Neural progenitor cell (in vitro differentiated cells): ENCODE results near the gene BHLHA15. TPM values are rescaled to one million over a fixed set of nuclear protein-coding genes. Genes with fewer than 3 reads are reported as not detected.
A peak's percentile ranks its signal among the peaks of the same experiment; 100 is the strongest.

Experiments
- DNase-seq: peaks from one replicate; pipeline ENCODE4 v3.0.0-alpha.2; 2016; ENCODE audit warnings: low spot score
- H2AFZ ChIP-seq: fragments of 200-600 bp; sonication (generic); replicated peaks from 2 replicates; pipeline ENCODE4 v1.6.1; 2016; ENCODE audit warnings: antibody characterized with exemption
- H3F3A ChIP-seq: fragments of 200-600 bp; sonication (generic); 2 replicates; pipeline ENCODE4 v1.6.1; 2016; ENCODE audit warnings: antibody characterized with exemption, low read depth
- H3K27ac ChIP-seq: fragments of 200-600 bp; sonication (generic); 2 replicates; pipeline ENCODE4 v1.5.1; 2016; ENCODE audit warnings: mild to moderate bottlenecking
- H3K27me3 ChIP-seq: fragments of 200-600 bp; sonication (generic); 2 replicates; pipeline ENCODE4 v1.6.1; 2016; ENCODE audit warnings: mild to moderate bottlenecking, moderate library complexity
- H3K36me3 ChIP-seq: fragments of 200-600 bp; sonication (generic); 2 replicates; pipeline ENCODE4 v1.5.1; 2016
- H3K4me1 ChIP-seq: fragments of 200-600 bp; sonication (generic); 2 replicates; pipeline ENCODE4 v1.6.1; 2016; ENCODE audit warnings: mixed run types
- H3K4me2 ChIP-seq: fragments of 200-600 bp; sonication (generic); 2 replicates; pipeline ENCODE4 v1.6.1; 2016
- H3K4me3 ChIP-seq: fragments of 200-600 bp; sonication (generic); 2 replicates; pipeline ENCODE4 v1.5.1; 2016
- H3K79me2 ChIP-seq: fragments of 200-600 bp; sonication (generic); 2 replicates; pipeline ENCODE4 v1.6.1; 2016; ENCODE audit warnings: low read depth
- H3K9ac ChIP-seq: fragments of 200-600 bp; sonication (generic); 2 replicates; pipeline ENCODE4 v1.6.1; 2016
- H3K9me3 ChIP-seq: fragments of 200-600 bp; sonication (generic); 2 replicates; pipeline ENCODE4 v1.5.1; 2016; ENCODE audit warnings: low read depth
- H4K20me1 ChIP-seq: fragments of 200-600 bp; sonication (generic); 2 replicates; pipeline ENCODE4 v1.6.1; 2016; ENCODE audit warnings: low read depth
- H3K27ac Mint-ChIP-seq: 3 replicates; pipeline ENCODE4 v1.8.0; 2021; ENCODE audit warnings: mixed read lengths
- H3K27me3 Mint-ChIP-seq: 2 replicates; pipeline ENCODE4 v1.8.0; 2022; ENCODE audit warnings: low read depth, mild to moderate bottlenecking, inconsistent platforms, moderate library complexity, mixed read lengths; ENCODE audit not compliant: insufficient read depth
- H3K36me3 Mint-ChIP-seq: 3 replicates; pipeline ENCODE4 v1.8.0; 2021; ENCODE audit warnings: mixed read lengths
- H3K4me1 Mint-ChIP-seq: 3 replicates; pipeline ENCODE4 v1.8.0; 2021; ENCODE audit warnings: mixed read lengths
- H3K4me3 Mint-ChIP-seq: 3 replicates; pipeline ENCODE4 v1.8.0; 2021; ENCODE audit warnings: mild to moderate bottlenecking, moderate library complexity, mixed read lengths
- H3K9me3 Mint-ChIP-seq: 3 replicates; pipeline ENCODE4 v1.8.0; 2020; ENCODE audit warnings: mixed read lengths
- CTCF ChIP-seq: fragments of 200-600 bp; sonication (generic); IDR thresholded peaks from 2 replicates; pipeline ENCODE4 v1.5.1; 2017; ENCODE audit warnings: antibody characterized with exemption, mild to moderate bottlenecking
- EZH2 ChIP-seq: fragments of 200-600 bp; sonication (generic); IDR thresholded peaks from 2 replicates; pipeline ENCODE4 v1.6.1; 2017; ENCODE audit warnings: antibody characterized with exemption, mild to moderate bottlenecking, moderate library complexity
- EZH2phosphoT487 ChIP-seq: fragments of 200-600 bp; sonication (generic); IDR thresholded peaks from 2 replicates; pipeline ENCODE4 v1.6.1; 2017; ENCODE audit warnings: antibody characterized with exemption
- total RNA-seq: library from RNA; depleted of rRNA; stranded (reverse); fragments of >200 nt; gene quantifications from 2 replicates; pipeline ENCODE4 v1.2.3, GENCODE V29; 2015; ENCODE audit warnings: low replicate concordance

BHLHA15 gene
- total RNA-seq, 1 donor from 2014 or later = 0.69 TPM

GRCh38 chr7:98233219-98234070 is 22.2 kb downstream of the BHLHA15 start:
- Histone ChIP-seq H3K4me2 (no peak overlapping the region), H3K4me1 (no peaks in the 10 kb centered on the region), H4K20me1 (no peaks in the 10 kb centered on the region), H3F3A (no peaks in the 10 kb centered on the region), H3K27ac (no peak overlapping the region), H2AFZ (no peak overlapping the region), H3K36me3 (no peaks in the 10 kb centered on the region), H3K27me3 (no peaks in the 10 kb centered on the region), H3K79me2 (no peaks in the 10 kb centered on the region), H3K9ac (no peak overlapping the region), H3K4me3 (no peak overlapping the region), H3K9me3 (no peaks in the 10 kb centered on the region)
- DNase-seq = no peak
- H3K27me3 Mint-ChIP-seq = peaks cover 2% of the 10 kb centered on the region
- H3K36me3 Mint-ChIP-seq = peaks cover 3% of the 10 kb centered on the region
- H3K4me1 Mint-ChIP-seq = peaks cover 11% of the 10 kb centered on the region
- H3K9me3 Mint-ChIP-seq = no peaks in the 10 kb centered on the region
- no peak for TF ChIP-seq CTCF
- no peak for TF ChIP-seq EZH2
- TF ChIP-seq EZH2phosphoT487 = no peak
- no peak overlapping the region for H3K27ac Mint-ChIP-seq
- H3K4me3 Mint-ChIP-seq = no peak overlapping the region

GRCh38 chr7:98234429-98235147 is 23.3 kb downstream of the BHLHA15 start:
- H3K27ac Mint-ChIP-seq = peak overlapping the region; percentile 57
- Histone ChIP-seq H3K27me3 (no peaks in the 10 kb centered on the region), H3K79me2 (no peaks in the 10 kb centered on the region), H3K9me3 (no peaks in the 10 kb centered on the region), H2AFZ (no peak overlapping the region), H3K4me1 (no peaks in the 10 kb centered on the region), H3K4me2 (no peak overlapping the region), H3K4me3 (no peak overlapping the region), H3F3A (no peaks in the 10 kb centered on the region), H3K9ac (no peak overlapping the region), H4K20me1 (no peaks in the 10 kb centered on the region), H3K27ac (no peak overlapping the region), H3K36me3 (no peaks in the 10 kb centered on the region)
- H3K9me3 Mint-ChIP-seq = no peaks in the 10 kb centered on the region
- no peak for TF ChIP-seq EZH2
- TF ChIP-seq CTCF = no peak
- no peak for TF ChIP-seq EZH2phosphoT487
- no peak for DNase-seq
- H3K4me1 Mint-ChIP-seq = peaks cover 6% of the 10 kb centered on the region
- no peak overlapping the region for H3K4me3 Mint-ChIP-seq
- H3K36me3 Mint-ChIP-seq = peaks cover 3% of the 10 kb centered on the region
- H3K27me3 Mint-ChIP-seq = peaks cover 2% of the 10 kb centered on the region

GRCh38 chr7:98235901-98236300 is 24.7 kb downstream of the BHLHA15 start:
- H3K4me1 ChIP-seq = no peaks in the 10 kb centered on the region
- no peaks in the 10 kb centered on the region for H3K9me3 Mint-ChIP-seq
- H3K9ac ChIP-seq = no peak overlapping the region
- no peak overlapping the region for H3K27ac ChIP-seq
- H3K27me3 ChIP-seq = no peaks in the 10 kb centered on the region
- no peak for DNase-seq
- H3K4me1 Mint-ChIP-seq = no peaks in the 10 kb centered on the region
- H3F3A ChIP-seq = no peaks in the 10 kb centered on the region
- no peak overlapping the region for H3K4me3 Mint-ChIP-seq
- peaks cover 2% of the 10 kb centered on the region for H3K27me3 Mint-ChIP-seq
- no peaks in the 10 kb centered on the region for H3K36me3 ChIP-seq
- H3K27ac Mint-ChIP-seq = no peak overlapping the region
- H3K36me3 Mint-ChIP-seq = peaks cover 5% of the 10 kb centered on the region
- H2AFZ ChIP-seq = no peak overlapping the region
- no peaks in the 10 kb centered on the region for H4K20me1 ChIP-seq
- H3K9me3 ChIP-seq = no peaks in the 10 kb centered on the region
- TF ChIP-seq CTCF = no peak
- no peak for TF ChIP-seq EZH2phosphoT487
- TF ChIP-seq EZH2 = no peak
- no peak overlapping the region for H3K4me2 ChIP-seq
- no peaks in the 10 kb centered on the region for H3K79me2 ChIP-seq
- no peak overlapping the region for H3K4me3 ChIP-seq
